ENCODE data around the gene LRIT2. TPM values are rescaled to one million over a fixed set of nuclear protein-coding genes. Genes with fewer than 3 reads are reported as not detected.
A peak's percentile ranks its signal among the peaks of the same experiment; 100 is the strongest.

The LRIT2 gene
- total and polyA plus RNA-seq, 2 experiments from 2014 or later, result not detected

DNA sequence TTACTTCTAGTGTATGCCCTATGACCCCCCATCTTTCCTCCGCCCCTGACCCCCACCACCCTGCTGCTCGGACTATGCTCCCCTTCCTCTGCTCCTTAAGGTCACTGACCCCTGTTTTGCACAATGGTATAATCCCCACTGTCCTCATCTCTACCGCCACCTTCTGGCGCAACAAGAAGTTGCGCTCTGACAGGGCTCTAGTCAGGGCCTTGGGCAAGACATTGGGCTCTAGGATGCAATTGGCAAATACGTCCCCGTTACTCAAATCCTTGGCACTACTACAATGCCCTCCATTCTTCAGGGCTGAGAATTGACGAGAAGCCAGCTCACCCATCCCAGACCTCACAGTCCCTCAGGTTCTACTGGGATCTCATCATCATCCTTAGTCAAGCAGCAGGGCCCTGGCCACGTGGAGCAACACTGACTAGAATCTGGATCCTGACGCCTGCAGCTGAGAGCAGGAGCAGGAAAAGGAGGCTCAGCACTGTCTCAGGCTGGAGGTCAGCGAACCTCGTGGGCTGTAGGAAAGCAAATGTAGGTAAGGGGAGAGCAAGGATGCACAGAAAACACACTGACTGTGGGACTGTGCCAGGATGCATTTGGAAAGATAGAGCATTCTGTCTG lies 10.6 kb downstream of the LRIT2 start:
- Histone ChIP-seq H3F3A (ENCODE audit: insufficient read depth) (no peaks in the 10 kb centered on the region), H3K9me2 (ENCODE audit: insufficient read depth) (no peaks in the 10 kb centered on the region), H3K27ac (no peak overlapping the region), H3K79me2 (ENCODE audit: insufficient read depth) (no peaks in the 10 kb centered on the region), H3K4me2 (ENCODE audit: unreplicated experiment) (no peak overlapping the region), H3K4me1 (ENCODE audit: insufficient read depth) (no peaks in the 10 kb centered on the region), H3K4me3 (no peak overlapping the region), H3K27me3 (replicated peaks; ENCODE audit: insufficient read depth) (peaks cover 1% of the 10 kb centered on the region; the same call in 1 of the 2 replicates), H3K9me3 (ENCODE audit: low read depth) (no peaks in the 10 kb centered on the region), H3K36me3 (ENCODE audit: low read depth) (no peaks in the 10 kb centered on the region), H4K20me1 (ENCODE audit: insufficient read depth) (no peaks in the 10 kb centered on the region), H2AFZ (no peak overlapping the region), H3K9ac (no peak overlapping the region)
- peak; percentile 32 for DNase-seq
- whole genome bisulfite sequencing, 2 experiments (ENCODE audit: low coverage in 1 of 2, low lambda C conversion rate in 2 of 2, missing lambda C conversion rate in 2 of 2), result 36 to 40% methylated on average over 9 to 12 of the region's 12 CpGs
- in situ Hi-C loops (cut with MboI), result no loop called here
- TF ChIP-seq EZH2phosphoT487 (IDR thresholded peaks at IDR 0.05; ENCODE audit: insufficient read depth, low read depth), result no peak
- no peak for TF ChIP-seq EZH2 (IDR thresholded peaks at IDR 0.05; ENCODE audit: insufficient read depth, poor library complexity, severe bottlenecking)

DNA sequence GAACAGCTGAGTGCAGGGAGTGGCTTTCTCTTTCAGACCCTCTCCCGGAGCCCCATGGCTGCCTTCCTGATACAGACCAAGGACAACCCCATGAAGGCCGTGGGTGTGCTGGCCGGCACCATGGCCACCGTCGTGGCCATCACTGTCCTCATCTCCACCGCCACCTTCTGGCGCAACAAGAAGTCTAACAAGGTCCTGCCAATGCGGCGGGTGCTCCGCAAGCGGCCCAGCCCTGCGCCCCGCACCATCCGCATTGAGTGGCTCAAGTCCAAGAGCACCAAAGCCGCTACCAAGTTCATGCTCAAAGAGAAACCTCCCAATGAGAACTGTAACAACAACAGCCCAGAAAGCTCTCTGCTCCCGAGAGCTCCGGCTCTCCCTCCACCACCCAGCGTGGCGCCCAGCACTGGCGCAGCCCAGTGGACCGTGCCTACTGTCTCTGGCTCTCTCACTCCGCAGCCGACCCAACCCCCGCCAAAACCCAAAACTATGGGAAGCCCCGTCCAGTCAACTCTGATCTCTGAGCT lies 11.2 kb downstream of the LRIT2 start:
- Histone ChIP-seq H3K4me1 (ENCODE audit: insufficient read depth) (no peaks in the 10 kb centered on the region), H3K27ac (no peak overlapping the region), H3F3A (ENCODE audit: insufficient read depth) (no peaks in the 10 kb centered on the region), H3K27me3 (replicated peaks; ENCODE audit: insufficient read depth) (peaks cover 6% of the 10 kb centered on the region; the same call in 1 of the 2 replicates), H3K36me3 (ENCODE audit: low read depth) (no peaks in the 10 kb centered on the region), H3K4me2 (ENCODE audit: unreplicated experiment) (no peak overlapping the region), H3K4me3 (no peak overlapping the region), H3K9me3 (ENCODE audit: low read depth) (no peaks in the 10 kb centered on the region), H3K9me2 (ENCODE audit: insufficient read depth) (no peaks in the 10 kb centered on the region), H4K20me1 (ENCODE audit: insufficient read depth) (no peaks in the 10 kb centered on the region), H3K79me2 (ENCODE audit: insufficient read depth) (no peaks in the 10 kb centered on the region), H3K9ac (no peak overlapping the region), H2AFZ (no peak overlapping the region)
- 36 to 45% methylated on average over 21 to 25 of the region's 25 CpGs for WGBS, 2 experiments (ENCODE audit: low coverage in 1 of 2, low lambda C conversion rate in 2 of 2, missing lambda C conversion rate in 2 of 2)
- in situ Hi-C loops (cut with MboI), result no loop called here
- DNase-seq, result no peak
- no peak for TF ChIP-seq EZH2 (IDR thresholded peaks at IDR 0.05; ENCODE audit: insufficient read depth, poor library complexity, severe bottlenecking)
- no peak for TF ChIP-seq EZH2phosphoT487 (IDR thresholded peaks at IDR 0.05; ENCODE audit: insufficient read depth, low read depth)

- no peak for DNase-seq
- H3K27ac ChIP-seq, result no peak overlapping the region
- no peaks in the 10 kb centered on the region for H3K4me1 ChIP-seq (ENCODE audit: insufficient read depth)
- no peaks in the 10 kb centered on the region for H3K9me2 ChIP-seq (ENCODE audit: insufficient read depth)
- no peak overlapping the region for H2AFZ ChIP-seq
- no peak overlapping the region for H3K4me2 ChIP-seq (ENCODE audit: unreplicated experiment)
- no peaks in the 10 kb centered on the region for H3K9me3 ChIP-seq (ENCODE audit: low read depth)
- TF ChIP-seq EZH2phosphoT487 (IDR thresholded peaks at IDR 0.05; ENCODE audit: insufficient read depth, low read depth) (no peak), EZH2 (IDR thresholded peaks at IDR 0.05; ENCODE audit: insufficient read depth, poor library complexity, severe bottlenecking) (no peak)
- H3K4me3 ChIP-seq, result no peak overlapping the region
- H3K36me3 ChIP-seq (ENCODE audit: low read depth), result no peaks in the 10 kb centered on the region
- 61 to 67% methylated on average over 11 of the region's 11 CpGs for WGBS, 2 experiments (ENCODE audit: low coverage in 1 of 2, low lambda C conversion rate in 2 of 2, missing lambda C conversion rate in 2 of 2)
- H3F3A ChIP-seq (ENCODE audit: insufficient read depth), result no peaks in the 10 kb centered on the region
- peaks cover 6% of the 10 kb centered on the region; the same call in 1 of the 2 replicates for H3K27me3 ChIP-seq (replicated peaks; ENCODE audit: insufficient read depth)
- no peaks in the 10 kb centered on the region for H3K79me2 ChIP-seq (ENCODE audit: insufficient read depth)
- no peak overlapping the region for H3K9ac ChIP-seq
- in situ Hi-C loops (cut with MboI), result no loop called here
- no peaks in the 10 kb centered on the region for H4K20me1 ChIP-seq (ENCODE audit: insufficient read depth)
Measured at GRCh38 chr10:84213076-84213475, 12.3 kb downstream of the LRIT2 start.

DNA sequence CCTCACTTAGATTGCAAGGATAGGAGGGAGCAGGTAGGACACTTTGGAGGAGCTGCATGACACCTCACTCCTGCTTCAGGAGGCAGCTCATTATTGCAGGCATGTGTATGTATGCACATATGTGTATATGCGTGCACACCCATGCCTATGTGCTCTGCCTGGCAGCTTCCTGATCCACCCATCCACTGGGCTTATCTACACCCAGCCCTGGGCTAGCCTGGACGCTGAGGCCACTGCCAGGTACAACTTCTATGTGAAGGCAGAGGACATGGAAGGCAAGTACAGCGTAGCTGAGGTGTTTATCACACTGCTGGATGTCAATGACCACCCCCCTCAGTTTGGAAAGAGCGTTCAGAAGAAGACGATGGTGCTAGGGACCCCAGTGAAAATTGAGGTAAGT lies 13.3 kb downstream of the LRIT2 start:
- H2AFZ ChIP-seq, result no peak overlapping the region
- H3K4me3 ChIP-seq, result no peak overlapping the region
- no peaks in the 10 kb centered on the region for H3F3A ChIP-seq (ENCODE audit: insufficient read depth)
- no peaks in the 10 kb centered on the region for H3K9me3 ChIP-seq (ENCODE audit: low read depth)
- in situ Hi-C loops (cut with MboI), result no loop called here
- WGBS, 2 experiments (ENCODE audit: low coverage in 1 of 2, low lambda C conversion rate in 2 of 2, missing lambda C conversion rate in 2 of 2), result 19 to 22% methylated on average over 5 of the region's 5 CpGs
- peaks cover 6% of the 10 kb centered on the region; the same call in 1 of the 2 replicates for H3K27me3 ChIP-seq (replicated peaks; ENCODE audit: insufficient read depth)
- no peak for DNase-seq
- no peak overlapping the region for H3K27ac ChIP-seq
- H3K4me2 ChIP-seq (ENCODE audit: unreplicated experiment), result no peak overlapping the region
- no peaks in the 10 kb centered on the region for H3K4me1 ChIP-seq (ENCODE audit: insufficient read depth)
- H4K20me1 ChIP-seq (ENCODE audit: insufficient read depth), result no peaks in the 10 kb centered on the region
- H3K9me2 ChIP-seq (ENCODE audit: insufficient read depth), result no peaks in the 10 kb centered on the region
- H3K9ac ChIP-seq, result no peak overlapping the region
- H3K79me2 ChIP-seq (ENCODE audit: insufficient read depth), result no peaks in the 10 kb centered on the region
- TF ChIP-seq EZH2phosphoT487 (IDR thresholded peaks at IDR 0.05; ENCODE audit: insufficient read depth, low read depth), result no peak
- no peak for TF ChIP-seq EZH2 (IDR thresholded peaks at IDR 0.05; ENCODE audit: insufficient read depth, poor library complexity, severe bottlenecking)
- H3K36me3 ChIP-seq (ENCODE audit: low read depth), result no peaks in the 10 kb centered on the region

Measured in GM23248 (cell line).